NCI-H1930 (cell line): ENCODE data around the gene CLEC16A.

Experiments used
- DNase-seq, 2 experiments: peaks; one replicate each; lab custom pipeline; 2025; lab: John Stamatoyannopoulos, UW

The CLEC16A gene

DNA sequence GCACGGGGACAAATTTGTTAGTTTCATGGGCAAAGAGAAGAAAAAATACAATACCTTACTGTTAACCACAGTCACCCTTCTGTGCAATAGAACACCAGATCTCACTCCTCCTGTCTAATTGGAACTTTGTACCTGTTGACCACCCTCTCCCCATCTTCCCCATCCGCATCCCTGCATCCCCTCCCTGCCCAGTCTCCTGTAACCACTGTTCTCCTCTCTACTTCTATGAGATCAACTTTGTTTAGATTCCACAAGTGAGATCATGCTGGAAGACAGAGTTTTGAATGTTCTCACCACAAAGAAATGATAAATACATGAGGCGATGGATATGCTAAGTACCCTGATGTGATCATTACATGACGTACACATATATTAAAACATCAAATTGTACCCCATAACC lies 47.7 kb downstream of the CLEC16A start:
- no peak for DNase-seq

DNA sequence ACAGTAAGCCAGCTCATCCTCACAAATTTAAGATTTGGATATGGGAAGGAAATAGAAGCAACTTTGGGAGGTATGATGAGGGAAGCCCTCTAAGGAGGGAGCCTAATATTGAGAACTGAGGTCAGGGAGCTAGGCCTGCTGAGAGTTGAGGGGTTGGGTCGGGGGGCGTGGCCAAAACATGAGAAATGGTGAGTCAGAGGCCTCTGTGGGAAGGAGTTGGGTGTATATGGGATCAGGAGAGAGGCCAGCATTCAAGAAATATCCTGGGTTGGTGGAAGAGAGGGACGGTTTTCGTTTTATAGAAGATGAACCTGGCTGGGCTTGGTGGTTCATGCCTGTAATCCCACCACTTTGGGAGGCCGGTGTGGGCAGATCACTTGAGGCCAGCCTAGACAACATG lies 48.4 kb downstream of the CLEC16A start:
- no peak for DNase-seq

DNA sequence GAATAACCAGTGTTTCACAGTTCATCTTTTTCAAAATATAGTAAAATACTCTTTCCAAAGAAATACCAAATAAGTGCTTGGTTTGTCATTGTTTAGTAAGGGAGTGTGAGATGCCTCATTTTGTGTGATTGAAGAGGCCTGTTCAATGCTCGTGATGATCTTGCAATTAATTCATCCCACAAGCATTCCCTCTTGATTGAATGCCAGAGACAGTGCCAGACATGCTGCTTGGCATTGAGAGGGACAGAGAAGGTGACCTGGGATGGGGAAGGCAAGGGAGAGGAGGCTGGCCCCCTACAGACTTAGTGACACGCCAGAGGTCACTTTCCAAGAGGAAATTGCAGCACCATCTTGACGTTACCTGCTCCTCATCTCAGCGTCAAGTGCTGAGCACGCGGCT lies 49.3 kb downstream of the CLEC16A start:
- DNase-seq: no peak

DNA sequence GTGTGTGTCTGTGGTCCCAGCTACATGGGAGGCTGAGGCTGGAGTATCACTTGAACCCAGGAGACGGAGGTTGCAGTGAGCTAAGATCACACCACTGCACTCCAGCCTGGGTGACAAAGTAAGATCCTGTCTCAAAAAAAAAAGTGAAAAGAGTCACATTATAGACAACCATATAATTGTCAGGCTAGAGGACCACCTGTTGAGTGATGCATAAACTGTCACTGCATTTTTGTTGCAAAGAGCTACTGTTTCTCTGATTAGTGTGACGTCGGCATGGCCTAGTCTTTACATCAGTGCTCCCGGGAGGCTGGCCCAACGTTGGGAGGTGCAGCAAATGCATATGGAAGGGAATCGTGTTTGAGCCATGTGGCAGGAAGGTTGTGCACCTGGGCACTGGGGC lies 50.2 kb downstream of the CLEC16A start:
- DNase-seq: no peak

DNA sequence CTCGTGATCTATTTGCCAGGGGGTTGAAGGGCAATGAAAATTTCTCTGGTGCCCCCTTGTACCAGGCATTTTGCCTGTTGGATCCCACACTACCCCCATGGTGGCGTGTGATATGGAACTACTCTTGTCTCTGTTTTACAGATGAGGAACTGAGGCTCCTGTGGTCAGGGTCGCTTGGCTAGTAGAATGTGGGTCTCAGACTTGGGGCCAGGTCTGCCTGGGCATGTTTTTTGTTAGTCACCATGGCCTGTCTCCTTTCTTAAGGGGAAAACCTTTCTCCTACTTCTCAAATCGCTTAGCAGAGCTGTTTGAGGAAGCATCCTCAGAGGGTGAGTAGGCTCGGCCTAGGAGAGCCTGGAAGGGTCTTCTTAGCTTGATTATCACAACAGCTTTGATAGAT lies 51.2 kb downstream of the CLEC16A start:
- DNase-seq: no peak

DNA sequence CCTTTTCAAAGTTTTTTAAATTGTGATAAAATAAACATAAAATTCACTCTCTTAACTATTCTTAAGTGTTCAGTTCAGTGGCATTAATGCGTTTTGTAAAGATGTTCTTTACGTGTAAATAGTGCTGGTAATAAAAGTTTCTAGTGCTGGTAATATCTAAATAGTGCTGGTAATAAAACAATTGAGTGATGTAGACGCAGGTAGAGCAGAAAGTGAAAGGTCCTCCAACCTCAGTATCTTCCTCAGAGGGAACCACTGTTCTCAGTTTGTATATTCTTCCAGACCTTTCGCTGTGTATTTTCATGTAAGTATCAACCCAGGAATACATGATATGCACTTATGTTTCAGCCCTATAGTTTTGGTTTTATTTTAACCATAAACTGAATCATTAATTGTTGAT lies 53.1 kb downstream of the CLEC16A start:
- DNase-seq: no peak

DNA sequence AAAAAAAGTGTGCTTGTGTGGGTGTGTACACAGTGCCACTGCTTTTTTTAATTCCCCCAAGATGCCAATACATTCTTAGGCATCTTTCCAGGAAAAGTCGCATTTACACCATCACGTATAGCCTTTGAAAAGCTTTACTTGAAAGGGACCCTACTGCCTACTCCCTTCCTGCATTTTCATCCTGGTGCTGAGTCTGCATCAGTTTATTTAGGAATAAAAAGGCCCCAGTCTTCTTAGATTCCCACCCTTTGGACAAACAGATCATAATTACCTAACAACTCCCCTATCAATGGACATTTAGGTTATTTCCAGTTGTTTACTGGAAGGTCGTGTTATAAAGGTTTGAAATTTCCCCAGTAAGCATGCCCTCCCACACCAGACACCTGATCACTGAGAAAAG lies 54.9 kb downstream of the CLEC16A start:
- DNase-seq: no peak

DNA sequence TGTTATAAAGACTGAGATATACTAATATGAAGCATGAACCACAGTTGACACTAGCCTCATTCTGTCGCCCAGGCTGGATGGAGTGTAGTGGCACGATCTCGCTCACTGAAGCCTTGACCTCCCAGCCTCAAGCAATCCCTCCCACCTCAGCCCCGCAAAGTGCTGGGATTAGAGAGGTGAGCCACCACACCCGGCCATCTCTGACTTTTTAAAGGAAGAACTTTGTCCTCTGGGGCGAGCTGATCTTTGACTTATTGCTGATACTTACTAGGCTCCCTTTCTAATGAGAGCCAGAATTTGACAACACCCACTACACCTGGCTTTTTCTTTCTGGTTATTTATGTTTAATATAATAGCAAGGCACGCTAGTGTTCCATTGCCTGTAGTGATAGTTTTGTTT lies 57.2 kb downstream of the CLEC16A start:
- DNase-seq: no peak

DNA sequence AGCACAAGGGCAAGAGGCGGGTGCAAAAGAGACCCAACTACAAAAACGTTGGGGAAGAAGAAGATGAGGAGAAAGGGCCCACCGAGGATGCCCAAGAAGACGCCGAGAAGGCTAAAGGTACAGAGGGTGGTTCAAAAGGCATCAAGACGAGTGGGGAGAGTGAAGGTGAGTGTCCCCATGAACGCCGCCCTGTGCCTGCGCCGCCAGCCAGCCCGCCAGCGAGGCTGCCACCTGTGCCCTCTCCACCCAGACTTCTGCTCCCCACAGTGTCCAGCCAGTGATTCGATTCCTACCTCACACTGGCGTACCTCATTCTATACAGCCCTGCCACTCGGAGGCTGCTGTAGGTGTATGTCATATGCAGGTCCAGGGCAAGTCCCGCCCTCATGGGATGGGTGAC lies 58.8 kb downstream of the CLEC16A start:
- no peak for DNase-seq

DNA sequence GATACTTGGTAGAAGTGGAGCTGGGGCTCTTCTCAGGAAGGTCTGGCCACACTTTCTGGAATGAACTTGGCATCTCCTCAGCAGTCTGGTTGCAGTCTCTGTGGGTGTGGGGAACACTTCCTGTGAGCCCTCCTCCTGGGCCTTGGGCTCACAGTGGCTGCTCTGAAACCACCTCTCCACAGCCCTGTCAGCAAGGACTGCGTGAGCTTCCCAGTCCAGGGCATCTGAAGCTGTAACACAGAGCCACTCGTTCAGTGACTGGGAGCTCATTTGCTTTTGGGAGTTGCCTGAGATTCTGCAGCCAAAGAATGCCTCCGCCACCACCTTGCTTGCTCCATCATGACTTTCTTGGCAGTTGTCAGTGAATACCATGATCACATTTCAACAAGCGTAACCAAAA lies 60.0 kb downstream of the CLEC16A start:
- no peak for DNase-seq

DNA sequence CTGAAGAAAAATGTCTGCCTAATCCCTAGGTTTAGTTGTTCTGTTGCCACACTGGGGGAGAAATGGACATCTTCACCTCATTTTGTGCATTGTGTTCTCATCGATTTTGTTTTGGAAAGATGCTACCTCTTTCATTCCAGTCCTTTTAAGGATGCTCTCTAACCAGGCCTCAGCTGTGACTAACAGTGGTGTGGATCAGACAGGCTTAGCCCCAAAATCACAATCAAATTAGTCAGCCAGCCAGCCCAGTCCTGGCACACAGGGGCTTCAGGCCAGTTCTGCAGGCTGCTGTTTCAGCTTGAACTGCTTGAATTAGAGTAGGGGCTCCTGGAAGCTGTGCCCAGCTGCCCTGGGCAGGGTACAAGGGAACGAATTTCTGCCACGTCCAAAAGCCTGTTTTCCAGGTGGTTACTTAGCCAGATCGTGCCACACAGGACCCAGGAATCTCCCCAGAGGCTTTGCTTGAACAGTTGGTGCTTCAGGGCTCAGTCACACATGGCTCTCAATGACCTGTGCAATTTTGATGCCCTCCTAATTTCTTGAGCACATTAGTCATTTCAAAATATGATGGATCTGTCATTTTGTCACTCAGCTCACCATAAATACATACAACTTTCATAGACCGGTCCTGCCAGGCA lies 60.7 kb downstream of the CLEC16A start:
- DNase-seq: no peak

DNA sequence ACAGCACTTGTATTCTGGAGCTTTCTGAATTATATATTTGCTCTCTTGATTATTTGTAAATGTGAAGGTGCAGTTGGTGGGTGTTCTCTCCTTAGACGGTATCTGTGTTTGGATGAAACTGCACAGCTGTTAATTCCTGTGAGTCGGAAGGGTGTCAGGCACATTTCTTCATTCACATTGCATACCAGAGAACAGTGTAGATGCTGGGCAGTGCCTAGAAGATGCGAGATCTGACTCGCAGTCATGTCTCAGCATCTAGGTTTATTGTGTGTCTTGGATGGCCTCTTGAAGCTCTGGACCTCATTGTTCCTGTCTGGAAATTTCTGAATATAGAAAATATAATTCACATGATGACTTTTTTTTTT lies 61.2 kb downstream of the CLEC16A start:
- DNase-seq: no peak

DNA sequence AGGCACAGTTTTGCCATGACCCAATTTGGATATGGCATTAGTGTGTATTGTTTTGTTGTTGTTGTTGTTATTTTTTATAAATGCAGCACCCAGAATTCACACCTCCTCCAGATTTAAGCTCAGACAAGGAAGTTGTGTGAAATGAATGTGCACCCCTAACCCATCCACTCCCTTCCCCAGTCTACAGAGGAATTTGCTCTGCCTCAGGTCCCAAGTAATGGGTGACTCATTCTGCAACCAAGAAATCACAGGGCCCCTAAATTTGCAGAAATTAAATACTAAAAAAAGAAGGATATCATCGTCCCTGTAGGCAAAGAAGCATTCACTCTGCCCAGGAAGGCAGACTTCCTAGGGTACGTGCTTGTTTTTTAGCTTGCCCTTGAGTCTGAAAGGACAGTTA lies 62.3 kb downstream of the CLEC16A start:
- no peak for DNase-seq

DNA sequence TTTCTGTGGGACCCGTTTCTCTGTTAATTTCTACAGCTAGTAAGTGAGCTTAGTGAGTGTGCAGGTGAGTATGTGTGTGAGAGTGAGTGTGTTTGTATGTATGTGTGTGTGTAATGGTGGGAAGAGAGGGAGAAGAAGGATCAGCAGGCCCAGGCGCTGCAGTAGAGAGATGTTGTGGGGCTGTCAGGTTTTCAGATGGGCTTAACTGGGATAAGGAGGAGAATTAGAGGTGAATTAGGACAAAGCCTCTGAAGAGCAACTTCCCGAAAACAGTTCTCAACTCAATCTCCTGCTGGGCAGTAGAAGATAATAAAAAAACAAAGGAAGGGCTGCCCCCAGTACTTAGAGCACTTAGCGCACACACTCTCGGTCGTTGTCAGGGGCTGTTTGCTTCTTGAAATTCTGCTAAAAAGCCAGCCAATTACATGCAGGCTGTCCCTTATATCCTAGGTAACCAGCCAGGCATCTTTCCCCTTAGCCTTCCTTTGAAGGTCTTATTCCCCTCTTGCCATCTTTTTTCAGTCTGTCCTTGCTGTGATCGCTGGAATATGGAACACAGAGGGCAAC lies 63.4 kb downstream of the CLEC16A start:
- DNase-seq: no peak

DNA sequence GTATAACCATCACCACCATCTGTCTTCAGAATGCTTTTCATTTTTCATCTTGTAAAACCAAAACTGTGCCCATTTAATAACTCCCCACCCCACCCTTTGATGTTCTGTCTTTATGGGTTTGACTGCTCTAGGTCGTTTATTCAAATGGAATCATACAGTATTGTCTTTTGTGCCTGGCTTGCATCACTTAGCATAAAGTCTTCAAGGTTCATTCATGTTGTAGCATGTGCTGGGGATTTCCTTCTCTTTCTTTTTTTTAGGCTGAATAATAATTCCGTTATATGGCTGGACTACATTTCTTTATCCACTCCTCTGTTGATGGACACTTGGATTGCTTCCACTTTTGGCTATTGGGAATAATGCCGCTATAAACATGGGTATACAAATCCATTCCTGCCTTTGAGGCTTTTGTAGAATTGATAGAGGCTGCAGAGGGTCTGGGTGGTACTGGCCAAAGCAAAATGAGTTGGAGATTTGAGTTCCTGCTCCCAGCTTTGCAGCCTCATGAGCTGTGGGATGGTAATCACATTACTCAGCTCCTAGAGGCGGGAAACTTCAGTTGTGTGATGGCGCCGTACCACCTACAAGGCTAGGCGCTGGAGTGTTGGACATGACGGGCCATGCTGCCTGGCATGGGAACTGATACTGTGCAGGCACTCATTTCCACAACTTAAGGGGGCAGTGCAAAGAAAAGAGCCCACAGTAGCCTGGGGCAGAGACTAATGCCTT lies 64.8 kb downstream of the CLEC16A start:
- no peak for DNase-seq

DNA sequence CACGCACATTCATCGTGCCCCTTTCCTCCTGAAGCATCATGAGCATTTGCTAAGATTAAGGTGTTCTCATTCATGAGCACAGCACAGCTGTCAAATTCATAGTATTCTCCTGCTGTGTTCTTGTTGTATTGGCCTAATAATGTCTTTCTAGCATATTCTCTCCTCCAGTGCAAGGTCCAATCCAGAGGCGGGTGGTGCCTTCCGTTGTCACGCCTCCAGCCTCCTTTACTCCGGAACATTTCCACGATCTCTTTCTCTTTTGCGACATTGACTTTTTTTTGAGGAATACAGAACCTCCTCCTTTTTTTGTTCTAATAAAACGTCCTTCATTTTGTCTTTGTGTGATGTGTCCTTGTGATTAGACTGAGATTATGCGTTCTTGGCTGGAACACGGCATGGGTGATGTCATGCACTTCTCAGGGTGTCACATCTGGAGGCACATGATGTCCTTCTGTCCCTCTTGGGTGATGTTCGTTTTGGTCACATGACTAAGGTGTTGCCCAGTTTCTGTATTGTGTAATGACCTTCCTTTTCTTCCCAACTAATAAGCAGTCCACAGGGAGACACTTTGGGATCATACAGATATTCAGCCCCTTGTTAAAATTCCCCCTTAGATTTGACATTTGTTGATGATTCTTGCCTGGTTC lies 66.3 kb downstream of the CLEC16A start:
- no peak for DNase-seq

DNA sequence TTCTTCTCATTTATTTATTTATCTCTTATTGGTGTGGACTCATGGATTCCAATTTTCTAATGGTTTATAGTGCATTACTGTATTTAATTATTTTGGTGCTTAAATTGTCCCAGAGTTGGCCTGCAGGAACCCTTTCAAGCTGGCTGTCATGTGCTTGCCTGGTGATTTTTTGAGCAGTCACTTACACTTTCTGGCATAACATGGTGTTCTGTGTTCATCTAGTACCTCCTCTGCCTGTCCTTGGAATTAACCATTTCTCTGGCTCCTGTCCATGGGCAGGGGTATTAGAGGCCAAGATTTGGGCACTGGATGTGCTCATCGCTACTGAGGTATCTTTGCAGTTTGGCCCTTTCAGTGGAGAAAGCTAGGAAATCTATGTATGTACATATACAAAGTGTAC lies 67.0 kb downstream of the CLEC16A start:
- DNase-seq: no peak

DNA sequence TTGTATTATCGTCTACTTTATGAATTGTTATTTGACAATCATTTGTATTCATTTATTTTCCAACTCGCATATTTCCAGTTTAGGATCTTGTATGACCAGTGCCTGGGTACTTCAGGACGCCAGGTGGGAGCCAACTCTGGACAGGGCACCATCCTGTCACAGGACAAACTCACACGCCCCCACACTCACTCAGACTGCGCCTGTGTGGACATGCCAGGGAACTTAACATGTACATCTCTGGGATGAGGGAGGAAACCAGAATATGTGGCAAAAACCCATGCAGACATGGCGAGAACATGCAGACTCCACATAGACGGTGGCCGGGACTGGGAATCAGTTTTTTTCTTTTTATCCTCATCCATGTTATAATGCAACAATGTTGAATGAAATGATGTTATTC lies 68.5 kb downstream of the CLEC16A start:
- DNase-seq: no peak

DNA sequence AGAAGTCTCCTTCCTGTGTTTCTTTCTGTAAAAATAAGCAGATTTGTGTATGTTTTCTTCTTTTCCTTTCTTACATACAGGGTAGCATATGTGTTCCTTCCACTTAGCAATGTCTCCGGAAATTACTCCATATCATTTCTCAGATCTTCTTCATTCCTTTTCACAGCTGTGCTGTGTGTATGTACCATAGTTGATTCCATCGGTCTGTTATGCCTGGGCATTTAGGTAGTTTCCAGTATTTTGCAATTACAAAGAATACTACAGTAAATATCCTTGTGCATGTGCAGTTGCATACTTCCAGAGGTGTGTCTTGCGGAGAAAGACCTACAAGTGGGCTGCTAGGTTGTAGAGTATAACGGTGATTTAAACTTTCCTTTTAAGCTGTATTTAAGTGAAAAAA lies 69.8 kb downstream of the CLEC16A start:
- no peak for DNase-seq

DNA sequence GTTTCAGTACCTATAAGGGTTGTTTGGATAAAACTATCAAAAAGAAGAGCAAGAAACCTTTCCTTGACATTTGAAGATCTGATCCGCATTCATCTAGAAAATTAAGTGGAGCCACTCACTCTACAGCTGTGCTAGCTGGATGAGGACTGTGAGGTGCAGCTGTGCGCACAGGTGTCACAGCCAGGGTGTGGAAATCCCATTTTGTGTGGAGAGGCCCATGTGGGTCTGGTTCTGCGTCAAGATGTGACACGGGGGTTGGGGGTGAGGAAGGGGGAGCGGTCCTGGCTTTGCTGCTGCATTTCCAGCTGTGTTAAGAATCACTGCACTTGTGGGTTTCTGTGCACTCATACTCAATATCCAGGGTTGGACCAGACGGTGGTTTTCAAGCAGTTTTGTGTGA lies 70.7 kb downstream of the CLEC16A start:
- no peak for DNase-seq

DNA sequence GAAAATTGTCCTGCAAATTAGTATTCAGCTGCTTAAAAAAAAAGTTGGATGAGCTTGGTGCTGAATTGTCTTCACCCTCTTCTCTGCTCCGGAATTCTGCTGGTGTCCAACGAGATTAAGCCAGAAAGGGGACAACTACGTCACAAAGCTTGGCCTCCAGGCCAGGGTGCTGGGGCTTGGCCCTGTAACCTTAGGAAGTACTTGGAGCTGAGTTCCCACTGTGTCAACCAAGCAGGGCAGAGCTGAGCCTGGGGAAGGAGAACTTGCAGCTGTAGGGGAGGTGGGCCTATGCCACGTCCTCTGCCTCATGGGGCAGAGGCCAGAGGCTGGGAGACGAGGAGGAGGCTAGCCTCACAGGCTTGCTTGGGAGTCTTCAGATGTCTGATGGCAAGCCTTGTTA lies 71.2 kb downstream of the CLEC16A start:
- no peak for DNase-seq

DNA sequence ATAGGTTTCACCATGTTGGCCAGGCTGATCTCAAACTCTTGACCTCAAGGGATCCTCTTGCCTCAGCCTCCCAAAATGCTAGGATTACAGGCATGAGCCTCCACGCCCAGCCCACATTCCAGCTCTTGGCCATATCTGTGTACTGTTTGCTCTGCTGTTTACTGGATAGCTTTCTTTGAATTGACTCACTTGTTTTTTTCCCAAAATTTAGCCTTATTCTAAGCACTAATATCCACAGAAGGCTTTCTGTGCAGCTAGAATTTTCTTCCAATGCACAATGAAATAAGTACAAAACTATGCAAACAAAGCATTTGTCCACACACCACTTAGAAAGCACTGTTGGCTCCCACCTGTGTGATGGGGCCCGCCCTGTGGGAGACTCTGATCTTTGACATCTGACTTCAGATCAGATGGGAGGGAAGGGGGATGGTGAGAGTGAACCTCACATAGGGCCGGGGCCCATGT lies 72.2 kb downstream of the CLEC16A start:
- no peak for DNase-seq

DNA sequence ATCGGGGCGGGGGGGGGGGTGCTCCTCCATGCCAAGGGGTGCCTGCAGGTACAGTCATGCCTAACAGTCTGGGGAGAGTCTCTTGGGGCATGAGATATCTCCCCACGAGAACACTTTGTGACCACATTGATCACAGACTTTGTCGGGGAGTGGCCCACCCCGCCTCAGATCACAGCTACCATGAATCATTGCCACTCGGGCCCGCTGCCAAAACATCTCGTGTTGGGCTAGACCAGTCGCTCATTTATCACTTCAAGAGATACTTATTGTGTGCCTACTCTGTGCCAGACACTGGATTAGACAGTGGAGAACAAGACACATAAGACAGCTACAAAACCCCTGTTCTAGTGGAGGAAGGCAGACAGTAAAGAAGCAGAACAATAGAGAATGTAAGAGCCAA lies 72.6 kb downstream of the CLEC16A start:
- no peak for DNase-seq
